ENCODE results near the gene AURKAIP1. TPM values are rescaled to one million over a fixed set of nuclear protein-coding genes. Genes with fewer than 3 reads are reported as not detected.

AURKAIP1 gene
- total RNA-seq, 1 experiment from 2014 or later, result 164 TPM

GRCh38 chr1:1353389-1354151 is 21.4 kb downstream of the AURKAIP1 start:
- Histone ChIP-seq H3K4me2 (no peak overlapping the region), H3K9me2 (ENCODE audit: insufficient read depth) (no peaks in the 10 kb centered on the region), H2AFZ (no peak overlapping the region), H3F3A (ENCODE audit: insufficient read depth, low read depth) (peaks cover 32% of the 10 kb centered on the region; the same call in 1 of the 2 replicates), H3K4me1 (replicated peaks; ENCODE audit: insufficient read depth) (peaks cover 4% of the 10 kb centered on the region), H3K27ac (no peak overlapping the region), H3K4me3 (no peak overlapping the region), H3K9me3 (ENCODE audit: insufficient read depth, low read depth) (no peaks in the 10 kb centered on the region), H3K36me3 (ENCODE audit: low read depth) (no peaks in the 10 kb centered on the region), H4K20me1 (ENCODE audit: insufficient read depth) (no peaks in the 10 kb centered on the region), H3K79me2 (ENCODE audit: low read depth) (peaks cover 9% of the 10 kb centered on the region; the same call in 1 of the 2 replicates), H3K27me3 (ENCODE audit: insufficient read depth, low read depth) (no peaks in the 10 kb centered on the region)
- ChIA-PET CTCF (no interaction called here), POLR2A (ENCODE audit: unreplicated experiment) (no interaction called here)
- DNase-seq, result no peak
- BruUV-seq (replicated peaks), result no TSS peak
- TF ChIP-seq CTCF (conservative IDR thresholded peaks at IDR 0.05), result no peak
- TF ChIP-seq EZH2 (IDR thresholded peaks at IDR 0.05; ENCODE audit: low read depth), result no peak
- intact Hi-C loops (cut with micrococcal nuclease; ENCODE audit: unreplicated experiment), result no loop called here

GRCh38 chr1:1352786-1353388 is 22.1 kb downstream of the AURKAIP1 start:
- Histone ChIP-seq H3K9me3 (ENCODE audit: insufficient read depth, low read depth) (no peaks in the 10 kb centered on the region), H2AFZ (no peak overlapping the region), H3K79me2 (ENCODE audit: low read depth) (peaks cover 16% of the 10 kb centered on the region), H3K9me2 (ENCODE audit: insufficient read depth) (no peaks in the 10 kb centered on the region), H3K27ac (no peak overlapping the region), H4K20me1 (ENCODE audit: insufficient read depth) (no peaks in the 10 kb centered on the region), H3F3A (ENCODE audit: insufficient read depth, low read depth) (peaks cover 37% of the 10 kb centered on the region), H3K36me3 (ENCODE audit: low read depth) (no peaks in the 10 kb centered on the region), H3K4me2 (no peak overlapping the region), H3K4me3 (no peak overlapping the region), H3K4me1 (replicated peaks; ENCODE audit: insufficient read depth) (peaks cover 4% of the 10 kb centered on the region), H3K27me3 (ENCODE audit: insufficient read depth, low read depth) (no peaks in the 10 kb centered on the region)
- BruUV-seq (replicated peaks), result no TSS peak
- TF ChIP-seq CTCF (conservative IDR thresholded peaks at IDR 0.05) (no peak), EZH2 (IDR thresholded peaks at IDR 0.05; ENCODE audit: low read depth) (no peak)
- no peak for DNase-seq
- CTCF ChIA-PET, result no interaction called here
- POLR2A ChIA-PET (ENCODE audit: unreplicated experiment), result no interaction called here
- intact Hi-C loops (cut with micrococcal nuclease; ENCODE audit: unreplicated experiment), result no loop called here

GRCh38 chr1:1351511-1352427 is 23.2 kb downstream of the AURKAIP1 start:
- POLR2A ChIA-PET (ENCODE audit: unreplicated experiment), result interaction anchor here (0.5 kb wide), 1 partner anchor 82 kb away, joined by 7 read pairs; no protein-coding TSS in a partner anchor
- TF ChIP-seq CTCF (conservative IDR thresholded peaks at IDR 0.05), result no peak
- TF ChIP-seq EZH2 (IDR thresholded peaks at IDR 0.05; ENCODE audit: low read depth), result no peak

More at GRCh38 chr1:1351511-1352427, 23.2 kb downstream of the AURKAIP1 start:
- no peak for DNase-seq
- Histone ChIP-seq H3K4me3 (no peak overlapping the region), H3K9me3 (ENCODE audit: insufficient read depth, low read depth) (no peaks in the 10 kb centered on the region), H3K79me2 (ENCODE audit: low read depth) (peaks cover 27% of the 10 kb centered on the region), H3K36me3 (ENCODE audit: low read depth) (no peaks in the 10 kb centered on the region), H3F3A (ENCODE audit: insufficient read depth, low read depth) (peaks cover 41% of the 10 kb centered on the region), H2AFZ (no peak overlapping the region), H3K4me1 (replicated peaks; ENCODE audit: insufficient read depth) (peaks cover 11% of the 10 kb centered on the region), H3K27ac (no peak overlapping the region), H3K9me2 (ENCODE audit: insufficient read depth) (no peaks in the 10 kb centered on the region), H3K4me2 (peak overlapping the region; percentile 46), H4K20me1 (ENCODE audit: insufficient read depth) (no peaks in the 10 kb centered on the region), H3K27me3 (ENCODE audit: insufficient read depth, low read depth) (no peaks in the 10 kb centered on the region)
- BruUV-seq (replicated peaks), result TSS peak; percentile 60
- CTCF ChIA-PET, result interaction anchor here (0.7 kb wide), 1 partner anchor 25 kb away, joined by 5 read pairs; no protein-coding TSS in a partner anchor
- intact Hi-C loops (cut with micrococcal nuclease; ENCODE audit: unreplicated experiment), result no loop called here

Measured in PC-9 (cell line).